Stimulated activated CD4-positive, alpha-beta T cell treated with anti-CD3 and anti-CD28 coated beads, Interleukin-1b, Interleukin-23, amount 100 ng/mL, for 24 hours (primary cell): ENCODE data around the gene POLL.

ENCODE experiments used
- DNase-seq, 4 experiments: peaks; one replicate each; pipeline ENCODE4 v3.0.0-alpha.2; 2020; ENCODE audit warnings: low read depth in 4 of 4, low spot score in 1 of 4

POLL gene

GRCh38 chr10:101560298-101561067 lies 27.6 kb downstream of the POLL start:
- DNase-seq, result no peak

- no peak for DNase-seq
Measured at GRCh38 chr10:101559596-101560297, 28.3 kb downstream of the POLL start.

GRCh38 chr10:101558671-101559595 lies 29.1 kb downstream of the POLL start:
- no peak for DNase-seq

GRCh38 chr10:101558204-101558603 lies 29.9 kb downstream of the POLL start:
- DNase-seq, result no peak

- DNase-seq, result no peak
Measured at GRCh38 chr10:101557541-101557940, 30.5 kb downstream of the POLL start.

GRCh38 chr10:101552442-101552841 lies 35.6 kb downstream of the POLL start:
- no peak for DNase-seq

GRCh38 chr10:101550965-101551364 lies 37.1 kb downstream of the POLL start:
- no peak for DNase-seq

- DNase-seq, result no peak
Measured at GRCh38 chr10:101545898-101546297, 42.2 kb downstream of the POLL start.

- no peak for DNase-seq
Measured at GRCh38 chr10:101538446-101538845, 49.6 kb downstream of the POLL start.

- DNase-seq, result no peak
Measured at GRCh38 chr10:101536800-101537199, 51.3 kb downstream of the POLL start.

- DNase-seq, result no peak
Measured at GRCh38 chr10:101535949-101536348, 52.1 kb downstream of the POLL start.

GRCh38 chr10:101529725-101530553 lies 58.1 kb downstream of the POLL start:
- DNase-seq, result no peak

- no peak for DNase-seq
Measured at GRCh38 chr10:101529207-101529606, 58.9 kb downstream of the POLL start.
